GM23248 (cell line): ENCODE data around the gene DENND1A.

Source experiments
- EZH2 ChIP-seq: fragments of 200-600 bp; sonication (generic); IDR thresholded peaks from 2 replicates; pipeline ENCODE4 v1.6.1; 2018; ENCODE audit warnings: antibody characterized with exemption, mild to moderate bottlenecking; ENCODE audit not compliant: insufficient read depth, poor library complexity, severe bottlenecking
- EZH2phosphoT487 ChIP-seq: fragments of 200-600 bp; sonication (generic); IDR thresholded peaks from 2 replicates; pipeline ENCODE4 v1.6.1; 2018; ENCODE audit warnings: antibody characterized with exemption, moderate library complexity, mild to moderate bottlenecking, low read depth; ENCODE audit not compliant: insufficient read depth

DNA sequence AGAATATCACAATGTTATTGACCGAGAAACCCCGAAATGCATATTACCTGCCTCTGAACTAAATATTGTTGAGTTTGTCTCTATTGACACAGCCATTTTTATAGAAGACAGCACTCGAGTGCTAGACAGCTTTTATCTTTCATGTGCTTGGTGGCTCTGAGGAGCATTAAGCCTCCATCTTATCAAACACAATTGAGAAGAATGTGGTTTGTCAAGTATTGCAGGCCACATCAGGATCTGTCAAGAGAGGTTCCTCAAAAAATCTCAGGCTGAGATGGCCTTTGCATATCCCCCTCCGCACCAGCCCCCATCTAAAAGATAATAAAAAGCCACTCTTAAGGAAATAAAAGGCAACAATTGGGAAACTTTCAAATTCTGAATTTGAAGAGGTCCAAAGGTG is 284.8 kb downstream of the DENND1A start:
- TF ChIP-seq EZH2 (no peak), EZH2phosphoT487 (no peak)
